GM18858 (cell line): ENCODE results near the gene SGPP2.
A peak's percentile ranks its signal among the peaks of the same experiment; 100 is the strongest.

Experiments
- ATAC-seq: cut with Tn5 transposase; IDR thresholded peaks from one replicate; pipeline ENCODE4 v1.9.1; 2021; ENCODE audit not compliant: unreplicated experiment

The SGPP2 gene

DNA sequence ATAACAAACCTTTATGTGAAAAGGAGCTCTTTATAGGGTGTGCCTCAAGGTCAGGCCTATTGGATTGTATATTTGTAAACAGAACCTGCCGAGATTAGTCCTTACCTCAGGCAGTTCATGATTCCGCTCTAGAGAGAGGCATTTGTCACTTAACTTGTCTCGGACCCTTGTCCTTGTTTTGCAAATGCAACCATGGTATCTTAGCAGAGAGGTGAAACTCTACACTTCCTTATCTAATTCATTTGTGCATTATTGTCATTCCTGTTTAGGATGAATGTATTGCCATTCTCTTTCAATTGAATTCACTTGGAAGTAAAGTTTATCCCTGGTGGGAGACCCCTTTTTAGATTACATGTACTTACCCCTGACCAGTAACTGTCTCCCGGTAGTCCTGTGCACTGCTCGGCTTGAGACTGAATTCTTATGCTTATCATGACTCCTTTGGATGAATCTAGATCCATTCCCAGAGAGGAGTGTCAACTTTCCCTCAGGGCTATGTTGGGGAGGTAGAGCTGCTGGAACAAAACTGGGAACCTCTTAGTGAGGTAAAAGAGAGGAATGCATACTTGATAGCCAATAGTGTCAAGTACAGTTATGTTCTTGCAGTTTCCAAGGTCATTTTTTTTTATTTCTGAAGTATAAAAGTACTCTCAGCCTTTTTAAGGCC is 46.6 kb downstream of the SGPP2 start:
- no peak for ATAC-seq

DNA sequence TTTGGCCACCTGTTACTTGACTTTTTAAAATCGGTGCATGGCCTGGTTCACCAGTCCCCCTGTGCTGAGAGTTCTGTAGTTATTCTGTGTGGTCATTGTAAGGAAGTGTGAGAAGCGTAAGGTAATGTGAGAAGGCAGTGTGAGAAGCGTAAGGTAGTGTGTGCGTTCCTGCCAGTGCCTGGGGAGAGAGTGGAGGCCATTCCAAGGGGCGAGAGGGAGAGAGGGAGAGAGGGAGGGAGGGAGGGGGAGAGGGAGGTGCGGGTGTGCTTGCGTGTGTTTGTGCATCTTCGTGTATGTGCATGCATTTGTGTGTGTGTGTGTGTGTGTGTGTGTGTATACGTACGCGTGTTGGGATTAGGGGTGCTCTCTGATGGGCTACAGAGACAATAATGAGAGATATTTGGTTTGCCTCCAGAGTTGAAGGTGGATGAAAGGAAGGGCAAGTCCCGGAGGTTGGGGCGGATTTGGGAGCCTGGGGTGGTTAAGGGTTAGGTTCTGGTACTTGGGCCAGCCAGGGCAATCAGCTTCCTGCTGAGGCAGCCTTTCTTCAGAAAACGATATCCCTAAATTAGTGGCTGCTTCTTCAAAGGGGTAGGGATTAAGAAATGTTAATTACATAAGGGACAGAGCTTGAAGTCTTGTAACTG is 53.7 kb downstream of the SGPP2 start:
- ATAC-seq = no peak

DNA sequence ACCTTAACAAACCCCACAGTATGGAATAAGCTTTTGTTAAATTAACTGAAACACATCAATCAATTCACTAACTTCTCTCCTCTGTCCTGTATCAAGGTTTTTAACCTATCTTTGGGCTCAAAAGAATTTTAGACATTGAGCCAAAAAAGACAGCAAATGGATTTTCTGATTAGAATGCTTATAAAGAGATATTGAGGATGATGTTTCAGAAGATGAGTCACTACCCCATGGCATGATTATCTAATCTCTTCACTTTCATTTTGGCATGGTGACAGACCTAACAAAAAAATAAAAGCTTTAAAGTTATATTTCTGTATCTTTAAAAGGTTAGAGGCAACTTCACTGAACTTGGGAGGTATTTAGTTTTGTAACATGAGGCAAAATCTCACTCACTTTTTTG is 55.5 kb downstream of the SGPP2 start:
- ATAC-seq = no peak

DNA sequence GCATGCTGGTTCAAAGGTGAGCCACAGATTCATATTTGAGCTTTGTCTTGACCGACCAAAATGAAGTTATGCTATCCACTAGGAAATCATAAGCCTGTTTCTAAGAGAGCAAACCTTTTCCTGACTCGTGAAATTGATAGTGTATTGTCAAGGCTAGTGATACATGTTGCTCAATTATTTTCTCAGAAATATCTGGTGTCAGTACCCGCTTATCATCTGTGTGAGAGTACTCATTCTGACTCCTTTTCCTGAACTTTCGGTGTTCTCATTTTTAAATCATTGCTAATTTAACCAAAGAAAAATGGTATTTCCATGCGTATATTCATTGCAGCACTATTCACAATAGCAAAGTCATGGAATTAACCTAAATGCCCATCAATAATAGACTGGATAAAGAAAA is 56.2 kb downstream of the SGPP2 start:
- ATAC-seq = no peak

DNA sequence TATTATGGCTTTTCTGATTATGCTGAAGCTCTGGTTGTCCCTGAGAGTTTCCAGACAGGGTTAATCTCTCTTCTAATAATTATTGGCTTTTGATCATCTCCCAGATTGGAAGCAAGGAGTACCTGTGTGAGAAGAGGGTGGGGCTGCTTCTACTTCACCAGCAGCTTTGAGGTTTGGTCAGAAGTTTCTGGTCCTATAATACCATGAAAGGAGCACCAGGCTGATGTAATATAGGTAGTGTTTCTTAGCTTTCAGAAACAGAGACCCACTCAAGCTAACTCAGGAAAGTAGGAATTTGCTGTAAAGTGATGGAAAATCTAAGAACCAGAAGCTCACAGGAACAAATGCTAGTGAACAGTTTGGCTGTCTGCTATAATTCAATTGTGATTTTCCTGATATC is 57.6 kb downstream of the SGPP2 start:
- no peak for ATAC-seq

DNA sequence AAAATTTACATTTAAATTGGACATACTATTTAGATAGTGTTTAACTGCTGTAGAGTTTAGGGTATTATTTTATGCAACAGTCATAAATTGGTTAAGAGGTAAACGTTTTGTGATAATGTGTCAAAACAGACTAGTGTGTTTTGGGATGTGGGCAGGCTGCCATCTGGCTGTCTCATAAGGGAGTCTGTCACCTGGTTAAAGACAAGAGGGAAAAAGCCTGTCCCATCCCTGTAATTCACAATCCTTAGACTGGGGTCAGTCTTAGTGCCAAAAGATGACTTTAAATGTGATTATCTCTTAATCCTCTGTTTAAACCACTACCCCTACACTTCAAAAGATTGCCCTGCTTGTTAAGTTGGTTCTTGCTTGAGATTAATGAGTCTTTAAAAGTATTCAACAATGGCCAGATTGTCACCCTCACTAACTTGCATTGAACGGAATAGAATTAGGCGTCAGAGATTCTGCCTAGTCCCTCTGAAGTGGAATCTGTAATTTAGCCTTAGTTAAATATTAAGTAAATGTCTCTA is 59.2 kb downstream of the SGPP2 start:
- ATAC-seq = no peak

DNA sequence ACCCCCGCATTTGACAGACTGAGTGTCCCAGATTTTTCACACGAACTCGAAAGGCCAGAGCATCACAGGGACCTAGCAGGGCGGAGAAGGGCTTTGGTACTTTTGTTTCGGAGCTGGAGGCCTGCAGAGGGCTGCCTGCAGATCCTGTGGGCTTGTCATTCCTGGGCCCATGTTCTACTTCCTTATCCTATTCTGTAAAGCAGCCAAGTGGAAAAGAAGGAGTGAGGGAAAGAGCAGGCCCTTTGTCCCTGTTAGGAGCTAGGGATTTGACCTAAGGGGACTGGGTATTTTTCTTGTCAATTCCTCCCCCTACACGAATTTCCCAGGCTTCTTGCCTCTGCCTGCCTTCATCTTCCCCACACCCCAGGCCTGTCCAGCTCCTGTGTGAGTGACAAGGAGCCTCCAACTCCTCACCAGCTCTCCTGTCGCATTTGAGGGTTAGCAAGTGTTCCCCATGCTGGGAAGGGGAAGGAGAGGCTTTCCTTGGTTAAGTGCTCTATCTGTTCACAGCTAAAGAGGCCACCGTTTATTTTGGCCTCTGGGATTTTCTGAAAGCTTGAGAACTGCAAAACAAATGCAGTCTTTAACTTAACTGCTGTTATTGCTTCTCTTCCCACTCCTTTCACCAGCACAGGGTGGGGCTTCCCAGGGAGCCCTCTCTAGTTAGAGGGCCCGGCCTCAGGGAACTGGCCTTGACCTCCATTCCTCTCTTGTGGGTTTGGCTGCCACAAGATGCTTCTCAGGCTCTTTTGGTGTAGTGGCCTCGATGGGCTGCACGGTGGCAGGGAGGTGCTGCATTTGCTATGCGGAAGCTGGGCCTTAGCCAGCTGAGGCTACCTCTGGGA is 61.2 kb downstream of the SGPP2 start:
- ATAC-seq = no peak

DNA sequence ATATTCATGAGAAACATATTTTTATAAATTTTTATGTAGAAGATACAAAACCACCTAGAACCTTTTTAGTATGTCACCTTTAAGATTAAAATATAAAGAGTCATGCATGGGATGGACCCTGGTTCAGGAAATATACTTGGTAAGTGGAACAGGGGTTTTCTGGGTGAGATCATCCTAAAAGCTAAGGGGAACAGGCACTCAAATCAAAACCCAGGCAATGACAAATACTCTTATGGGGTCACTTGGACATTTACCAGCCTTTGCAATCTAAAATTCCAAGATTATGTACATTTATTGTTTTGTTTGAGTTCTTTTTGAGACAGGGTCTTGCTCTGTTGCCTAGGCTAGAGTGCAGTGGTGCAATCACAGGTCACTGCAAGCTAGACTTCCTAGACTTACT is 65.8 kb downstream of the SGPP2 start:
- no peak for ATAC-seq

DNA sequence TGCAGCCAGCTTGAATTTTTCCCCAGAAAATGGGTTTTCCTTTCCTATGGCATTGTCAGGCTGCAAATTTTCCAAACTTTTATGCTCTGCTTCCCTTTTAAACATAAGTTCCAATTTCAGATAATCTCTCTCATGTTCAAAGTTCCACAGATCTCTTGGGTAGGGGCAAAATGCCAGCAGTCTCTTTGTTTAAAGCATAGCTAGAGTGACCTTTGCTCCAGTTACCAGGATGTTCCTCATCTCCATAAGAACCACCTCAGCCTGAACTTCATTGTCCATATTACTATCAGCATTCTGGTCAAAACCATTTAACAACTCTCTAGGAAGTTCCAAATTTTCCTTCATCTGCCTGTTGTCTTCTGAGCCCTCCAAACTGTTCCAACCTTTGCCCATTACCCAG is 68.3 kb downstream of the SGPP2 start:
- ATAC-seq = no peak

DNA sequence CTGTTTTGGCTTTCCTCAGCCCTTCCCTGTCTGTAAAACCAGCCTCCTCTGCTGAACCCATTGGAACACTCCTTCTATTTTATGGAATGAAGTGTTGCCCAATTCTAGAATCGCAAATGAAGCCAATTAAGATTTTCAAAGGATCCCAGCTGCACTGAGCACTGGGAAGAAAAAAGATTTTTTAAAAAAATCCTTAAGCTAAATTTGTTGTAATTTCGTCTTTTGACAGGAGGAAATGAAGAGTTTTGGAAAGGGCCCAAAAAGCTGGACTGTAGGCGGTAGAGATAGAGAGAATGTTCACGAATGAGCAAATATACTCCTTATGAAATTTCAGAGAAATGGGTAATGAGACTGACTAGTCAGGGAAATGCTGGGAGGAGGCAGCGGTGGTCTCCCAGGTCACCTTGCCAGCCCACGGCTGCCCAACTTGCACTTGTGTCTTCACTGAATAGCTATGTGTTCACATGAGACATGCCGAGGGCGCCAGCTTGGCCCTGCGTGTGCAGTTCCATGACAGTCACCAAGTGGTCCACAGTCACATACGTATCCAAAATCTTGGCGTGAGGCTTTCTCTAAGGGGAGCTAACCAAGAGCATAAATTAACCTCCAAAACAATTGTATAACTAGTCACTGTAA is 69.9 kb downstream of the SGPP2 start:
- ATAC-seq = no peak

DNA sequence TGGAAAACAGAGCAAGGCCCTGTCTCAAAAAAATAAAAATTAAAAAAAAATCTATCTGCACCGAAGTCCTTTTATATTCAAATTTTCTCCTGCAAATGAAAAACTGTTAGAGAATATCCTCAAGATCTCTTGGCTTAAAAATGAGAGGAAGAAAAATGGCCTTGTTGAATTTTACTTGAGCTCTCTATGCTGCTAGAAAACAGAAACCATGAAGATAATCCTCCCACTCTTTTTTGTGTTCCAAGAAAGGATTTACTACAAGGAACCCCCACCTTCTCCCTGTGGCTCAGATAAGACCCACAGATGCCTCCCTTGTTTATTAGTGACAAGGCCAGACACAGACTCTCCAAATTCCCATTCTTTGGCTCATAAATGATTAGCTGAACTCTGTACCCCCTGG is 71.0 kb downstream of the SGPP2 start:
- no peak for ATAC-seq

DNA sequence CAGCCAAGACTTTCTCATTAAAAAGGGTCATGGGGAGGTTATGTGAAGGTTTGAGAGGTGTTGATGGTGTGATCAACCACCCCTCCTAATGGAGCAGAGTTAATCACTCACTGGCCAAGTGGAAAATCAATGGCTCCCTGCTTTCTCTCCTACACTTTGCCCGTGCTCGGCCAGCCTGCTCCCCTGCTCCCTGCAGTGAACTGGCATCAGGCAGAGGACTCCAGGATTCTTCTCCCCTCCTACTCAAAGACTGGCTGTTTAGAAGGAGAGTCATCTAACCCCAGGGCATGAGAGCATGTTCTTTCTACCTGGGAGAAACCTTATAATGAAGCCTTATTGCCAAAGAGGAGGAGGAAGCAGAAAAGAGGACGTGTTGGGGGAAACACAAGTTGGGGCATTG is 74.9 kb downstream of the SGPP2 start:
- ATAC-seq = no peak

DNA sequence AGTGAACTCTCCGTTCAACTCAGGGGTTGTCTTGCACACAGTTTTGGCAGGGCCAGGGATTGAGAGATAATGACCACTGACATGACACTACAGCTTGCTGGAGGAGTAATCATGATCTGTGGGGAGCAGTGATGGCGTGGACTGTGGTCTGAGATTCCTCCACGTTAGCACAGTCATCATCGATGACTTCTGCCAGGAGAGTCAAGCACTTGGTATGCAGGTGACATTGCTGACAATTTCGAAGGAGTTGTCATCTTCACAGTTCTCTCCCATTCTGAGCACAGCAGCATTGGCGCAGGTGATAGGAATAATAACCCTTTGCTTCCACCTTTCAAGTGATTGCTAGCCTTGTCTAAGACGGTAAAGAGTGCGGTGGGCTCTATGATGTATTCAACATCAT is 79.8 kb downstream of the SGPP2 start:
- ATAC-seq = no peak

DNA sequence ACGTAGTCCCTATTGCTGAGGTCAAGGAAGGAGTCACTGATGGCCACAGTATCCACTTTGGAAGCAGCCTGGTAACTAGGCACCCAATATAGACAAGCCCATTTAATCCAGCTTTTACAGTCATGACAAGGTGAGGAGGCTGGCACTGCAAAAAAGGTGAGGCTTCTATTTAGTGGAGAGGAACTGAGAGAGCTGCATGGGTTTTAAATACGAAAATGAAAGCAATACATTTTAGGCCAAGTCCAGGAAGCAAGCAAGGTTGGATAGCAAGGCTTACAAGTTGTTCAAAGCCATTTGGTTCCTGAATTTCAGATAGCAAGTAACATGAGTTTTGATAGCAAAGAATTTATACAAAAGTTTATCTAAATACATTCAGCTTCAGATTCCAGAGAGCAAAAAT is 80.4 kb downstream of the SGPP2 start:
- ATAC-seq = peak; percentile 99

DNA sequence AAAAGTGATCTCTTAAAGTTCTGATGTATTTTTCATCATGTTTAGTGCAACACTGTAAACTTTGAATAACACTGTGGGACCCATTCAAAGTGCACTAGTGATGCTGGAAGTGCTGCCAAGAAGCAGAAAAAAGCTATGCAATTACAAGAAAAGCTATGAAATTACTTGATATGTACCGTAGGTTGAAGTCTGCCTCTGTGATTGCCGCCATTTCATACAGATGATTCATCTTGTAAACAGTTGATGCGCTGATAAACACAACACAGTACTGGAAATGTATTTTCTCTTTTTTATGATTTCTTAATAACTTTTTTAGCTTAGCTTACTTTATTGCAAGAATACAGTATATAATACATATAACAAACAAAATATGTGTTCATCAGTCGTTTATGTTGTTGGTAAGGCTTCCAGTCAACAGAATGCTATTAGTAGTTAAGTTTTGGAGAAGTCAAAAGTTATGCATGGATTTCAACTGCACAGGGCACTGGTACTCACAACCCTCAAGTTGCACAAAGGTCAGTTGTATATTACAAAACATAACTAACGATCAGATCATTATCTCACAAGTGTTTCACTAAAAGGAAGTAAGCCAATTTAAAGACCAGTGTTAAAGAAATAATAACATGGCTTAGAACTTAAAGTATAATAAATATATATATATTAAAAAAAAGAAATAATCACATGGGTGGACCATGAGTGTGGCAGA is 82.0 kb downstream of the SGPP2 start:
- ATAC-seq = no peak

DNA sequence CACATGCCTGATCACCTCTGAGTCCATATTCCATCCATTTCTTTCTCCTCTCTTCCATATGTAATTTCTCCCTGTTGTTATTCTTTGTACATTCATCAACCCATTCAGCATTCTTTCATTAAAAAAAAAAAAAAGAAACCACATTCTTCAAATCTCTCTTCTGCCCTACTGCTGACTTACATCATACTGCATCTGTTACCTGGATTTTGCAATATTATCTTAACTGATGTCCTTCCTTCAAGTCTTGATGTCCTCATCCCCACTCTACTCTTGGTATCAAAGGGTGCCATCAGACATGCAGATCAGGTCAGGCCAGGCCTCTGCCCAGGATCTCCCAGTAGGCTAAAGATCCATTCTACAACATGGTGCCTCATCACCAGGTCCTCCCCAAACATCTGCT is 90.6 kb downstream of the SGPP2 start:
- ATAC-seq = no peak

DNA sequence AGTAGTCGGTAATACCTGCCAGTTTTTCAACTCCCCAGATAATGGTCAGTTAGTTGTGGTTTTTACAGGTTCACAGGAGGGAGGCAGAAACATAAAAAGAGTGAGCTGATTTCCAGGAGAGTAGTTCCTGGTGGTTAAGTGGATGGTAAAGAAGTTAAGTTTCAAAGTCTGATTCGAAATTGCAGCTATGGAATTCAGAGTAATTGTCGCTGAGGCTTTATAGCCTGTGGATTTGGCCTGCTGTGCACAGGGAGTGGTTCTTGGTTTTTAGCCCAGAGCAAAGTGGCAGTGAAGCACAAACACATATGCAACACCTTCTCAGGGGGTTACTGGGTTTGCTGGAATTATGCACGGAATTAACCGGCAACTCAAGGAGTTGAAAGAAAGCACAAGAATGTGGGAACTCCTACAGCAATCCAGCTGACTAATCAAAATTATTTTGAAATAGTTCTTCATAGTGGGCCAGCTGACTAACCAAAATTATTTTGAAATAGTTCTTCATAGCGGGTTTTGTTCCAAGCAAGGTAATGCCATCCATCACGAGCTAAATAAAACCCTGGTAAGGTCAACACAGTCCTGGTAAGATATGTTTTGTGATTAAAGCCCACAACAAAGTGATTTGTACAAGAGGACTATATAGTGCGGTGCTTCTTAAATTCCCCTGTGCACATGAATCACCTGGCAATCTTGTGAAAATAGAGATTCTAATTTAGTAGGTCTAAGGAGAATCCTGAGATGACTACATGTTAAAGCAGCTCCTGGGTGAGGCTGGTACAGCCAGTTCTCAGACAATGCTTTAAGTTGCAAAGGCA is 94.4 kb downstream of the SGPP2 start:
- ATAC-seq = no peak

DNA sequence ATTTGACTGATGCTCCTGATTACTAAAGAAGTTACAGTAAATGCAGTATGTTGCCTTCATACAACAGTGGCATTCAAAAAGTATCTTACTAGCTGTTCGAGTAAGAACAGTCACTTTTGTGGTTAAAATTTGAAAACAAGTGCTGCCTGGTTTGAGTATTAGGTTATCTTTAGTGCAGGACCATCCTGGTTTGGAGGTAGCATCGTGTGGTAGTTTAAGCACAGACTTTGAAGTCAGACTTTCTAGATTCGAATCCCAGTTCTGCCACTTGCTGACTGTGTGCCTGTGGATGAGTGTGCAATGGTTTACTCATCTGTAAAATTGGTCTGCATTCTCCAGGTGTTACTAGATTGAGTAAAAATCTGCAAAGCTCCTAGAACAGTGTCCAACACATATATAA is 96.8 kb downstream of the SGPP2 start:
- peak; percentile 76 for ATAC-seq

DNA sequence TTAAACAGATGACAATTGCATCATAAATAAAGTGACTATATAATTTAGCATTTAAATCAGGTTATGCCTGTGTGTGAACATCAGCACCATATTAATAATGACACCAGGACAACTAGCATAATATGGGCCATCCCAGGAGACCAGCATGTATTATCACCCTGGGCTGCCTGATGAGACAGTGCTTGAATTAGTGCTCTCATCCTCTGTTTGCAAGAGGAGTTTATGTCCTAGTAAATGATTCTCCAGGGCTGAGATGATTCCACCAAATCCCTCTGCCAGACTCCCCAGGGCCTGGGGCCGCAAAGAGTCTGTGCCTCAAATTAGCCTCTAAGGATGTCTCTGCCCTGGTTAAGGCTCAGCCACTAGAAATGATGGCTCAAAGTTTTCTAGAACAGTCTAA is 97.7 kb downstream of the SGPP2 start:
- no peak for ATAC-seq
